Prostate gland (tissue), 2 donors: ENCODE results near the gene GATB.

Experiments
- CTCF ChIP-seq, 4 experiments: fragments of 200-600 bp in 2 of 4; fragments of 450-650 bp in 2 of 4; sonication (generic) in 2 of 4; IDR thresholded peaks; 1 replicate in 3 of 4; 2 replicates in 1 of 4; pipeline ENCODE4 v1.5.1; 2016 to 2019; ENCODE audit warnings: antibody characterized with exemption in 4 of 4, mild to moderate bottlenecking in 2 of 4, moderate library complexity in 2 of 4
- POLR2A ChIP-seq: fragments of 450-650 bp; IDR thresholded peaks from one replicate; pipeline ENCODE4 v1.6.1; 2016; ENCODE audit warnings: antibody characterized with exemption, mild to moderate bottlenecking

- no peak for TF ChIP-seq CTCF (IDR thresholded peaks at IDR 0.05)
- no peak for TF ChIP-seq POLR2A
These were observed 36.3 kb upstream of the GATB start for GRCh38 chr4:151797131-151797530.
